ENCODE measurements around the gene ATP8A1.

The ATP8A1 gene

GRCh38 chr4:42404001-42404400, 252.9 kb downstream of the ATP8A1 start:
- no peak overlapping the region for H3K4me3 ChIP-seq (ENCODE audit: low read length)
- H4K20me1 ChIP-seq (ENCODE audit: control insufficient read depth, insufficient read depth, low read depth, low read length), result no peaks in the 10 kb centered on the region
- TF ChIP-seq CTCF (IDR thresholded peaks at IDR 0.05; ENCODE audit: low read depth, low read length, poor library complexity, severe bottlenecking) (peak; percentile 9), EZH2phosphoT487 (IDR thresholded peaks at IDR 0.05; ENCODE audit: borderline replicate concordance, low read length) (no peak)
- no peaks in the 10 kb centered on the region for H3F3A ChIP-seq (ENCODE audit: control insufficient read depth, insufficient read depth)
- H3K9me3 ChIP-seq (ENCODE audit: control insufficient read depth, insufficient read depth, low read length), result no peaks in the 10 kb centered on the region
- H3K79me2 ChIP-seq (ENCODE audit: control insufficient read depth, low read length), result no peaks in the 10 kb centered on the region
- no peak overlapping the region for H3K27ac ChIP-seq (ENCODE audit: low read depth, low read length)
- H3K27me3 ChIP-seq (ENCODE audit: control insufficient read depth, low read length), result peaks cover 27% of the 10 kb centered on the region
- H3K9me2 ChIP-seq (replicated peaks; ENCODE audit: control insufficient read depth, low read length), result no peaks in the 10 kb centered on the region
- H3K4me1 ChIP-seq (ENCODE audit: control insufficient read depth, low read length), result no peaks in the 10 kb centered on the region; the same call in 1 of the 2 replicates
- H3K4me2 ChIP-seq (ENCODE audit: low read length), result no peak overlapping the region
- no peaks in the 10 kb centered on the region for H3K36me3 ChIP-seq (ENCODE audit: control insufficient read depth, low read length)

GRCh38 chr4:42401171-42401570, 255.7 kb downstream of the ATP8A1 start:
- Histone ChIP-seq H3K4me1 (ENCODE audit: control insufficient read depth, low read length) (peaks cover 23% of the 10 kb centered on the region), H3K9me3 (ENCODE audit: control insufficient read depth, insufficient read depth, low read length) (no peaks in the 10 kb centered on the region), H3K4me3 (ENCODE audit: low read length) (no peak overlapping the region), H3K36me3 (ENCODE audit: control insufficient read depth, low read length) (no peaks in the 10 kb centered on the region), H4K20me1 (ENCODE audit: control insufficient read depth, insufficient read depth, low read depth, low read length) (no peaks in the 10 kb centered on the region), H3K27ac (ENCODE audit: low read depth, low read length) (no peak overlapping the region), H3K4me2 (ENCODE audit: low read length) (no peak overlapping the region), H3F3A (ENCODE audit: control insufficient read depth, insufficient read depth) (no peaks in the 10 kb centered on the region), H3K79me2 (ENCODE audit: control insufficient read depth, low read length) (no peaks in the 10 kb centered on the region), H3K9me2 (replicated peaks; ENCODE audit: control insufficient read depth, low read length) (no peaks in the 10 kb centered on the region), H3K27me3 (ENCODE audit: control insufficient read depth, low read length) (peaks cover 55% of the 10 kb centered on the region)
- TF ChIP-seq EZH2phosphoT487 (IDR thresholded peaks at IDR 0.05; ENCODE audit: borderline replicate concordance, low read length), result no peak
- TF ChIP-seq CTCF (IDR thresholded peaks at IDR 0.05; ENCODE audit: low read depth, low read length, poor library complexity, severe bottlenecking), result no peak

- Histone ChIP-seq H3F3A (ENCODE audit: control insufficient read depth, insufficient read depth) (no peaks in the 10 kb centered on the region), H3K27me3 (ENCODE audit: control insufficient read depth, low read length) (peaks cover 66% of the 10 kb centered on the region), H3K4me2 (ENCODE audit: low read length) (no peak overlapping the region), H3K9me3 (ENCODE audit: control insufficient read depth, insufficient read depth, low read length) (no peaks in the 10 kb centered on the region), H3K9me2 (replicated peaks; ENCODE audit: control insufficient read depth, low read length) (no peaks in the 10 kb centered on the region), H3K27ac (ENCODE audit: low read depth, low read length) (no peak overlapping the region), H3K4me1 (ENCODE audit: control insufficient read depth, low read length) (peaks cover 23% of the 10 kb centered on the region), H3K4me3 (ENCODE audit: low read length) (no peak overlapping the region), H4K20me1 (ENCODE audit: control insufficient read depth, insufficient read depth, low read depth, low read length) (no peaks in the 10 kb centered on the region), H3K36me3 (ENCODE audit: control insufficient read depth, low read length) (no peaks in the 10 kb centered on the region), H3K79me2 (ENCODE audit: control insufficient read depth, low read length) (no peaks in the 10 kb centered on the region)
- TF ChIP-seq CTCF (IDR thresholded peaks at IDR 0.05; ENCODE audit: low read depth, low read length, poor library complexity, severe bottlenecking) (no peak), EZH2phosphoT487 (IDR thresholded peaks at IDR 0.05; ENCODE audit: borderline replicate concordance, low read length) (no peak)
Measured at GRCh38 chr4:42399393-42399792, 257.5 kb downstream of the ATP8A1 start.
